Measurements from ENCODE around the gene ABO.

DNA sequence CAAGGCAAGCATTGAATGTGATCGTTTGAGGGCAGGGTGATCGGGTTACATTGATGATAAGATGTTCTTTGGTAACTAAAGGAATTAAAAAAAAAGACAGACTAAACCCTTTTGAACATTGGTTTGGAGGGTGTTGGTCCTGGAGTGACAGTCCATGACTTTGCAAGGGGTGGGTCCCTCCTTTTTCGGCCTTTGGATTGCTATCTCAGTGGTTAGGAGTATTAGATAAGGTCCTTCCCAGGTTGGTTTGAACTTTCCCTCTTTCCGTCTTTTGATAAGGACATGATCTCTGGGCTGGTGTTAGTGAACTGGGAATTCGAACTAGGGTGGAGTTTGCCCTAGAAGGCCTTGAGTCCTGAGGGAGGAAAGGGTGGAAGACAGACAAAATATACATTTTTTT, 5.4 kb upstream of the ABO start:
- TF ChIP-seq REST (IDR thresholded peaks at IDR 0.05; ENCODE audit: low read depth) (no peak), CTCF (IDR thresholded peaks at IDR 0.05 in 2 of 3, conservative IDR thresholded peaks at IDR 0.05 in 1 of 3; ENCODE audit: borderline replicate concordance in 1 of 3, insufficient read depth in 1 of 3, low read depth in 2 of 3, low read length in 2 of 3) (no peak), ZFX (IDR thresholded peaks at IDR 0.05) (no peak), POLR2A (IDR thresholded peaks at IDR 0.05; ENCODE audit: borderline replicate concordance, extremely low read depth, insufficient read depth, insufficient read length) (no peak), POLR2AphosphoS5 (IDR thresholded peaks at IDR 0.05; ENCODE audit: low read depth, low read length) (no peak), SRF (IDR thresholded peaks at IDR 0.05; ENCODE audit: low read depth) (no peak), EZH2phosphoT487 (IDR thresholded peaks at IDR 0.05; ENCODE audit: borderline replicate concordance) (no peak)
- TF ChIP-seq, protein P1, sequence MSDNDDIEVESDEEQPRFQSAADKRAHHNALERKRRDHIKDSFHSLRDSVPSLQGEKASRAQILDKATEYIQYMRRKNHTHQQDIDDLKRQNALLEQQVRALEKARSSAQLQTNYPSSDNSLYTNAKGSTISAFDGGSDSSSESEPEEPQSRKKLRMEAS (IDR thresholded peaks at IDR 0.05): no peak

All from HCT116 (cell line).